Measurements from ENCODE around the gene SGCA.

Gene SGCA

GRCh38 chr17:50123649-50124349, 42.0 kb upstream of the SGCA start:
- TF ChIP-seq, protein P1, sequence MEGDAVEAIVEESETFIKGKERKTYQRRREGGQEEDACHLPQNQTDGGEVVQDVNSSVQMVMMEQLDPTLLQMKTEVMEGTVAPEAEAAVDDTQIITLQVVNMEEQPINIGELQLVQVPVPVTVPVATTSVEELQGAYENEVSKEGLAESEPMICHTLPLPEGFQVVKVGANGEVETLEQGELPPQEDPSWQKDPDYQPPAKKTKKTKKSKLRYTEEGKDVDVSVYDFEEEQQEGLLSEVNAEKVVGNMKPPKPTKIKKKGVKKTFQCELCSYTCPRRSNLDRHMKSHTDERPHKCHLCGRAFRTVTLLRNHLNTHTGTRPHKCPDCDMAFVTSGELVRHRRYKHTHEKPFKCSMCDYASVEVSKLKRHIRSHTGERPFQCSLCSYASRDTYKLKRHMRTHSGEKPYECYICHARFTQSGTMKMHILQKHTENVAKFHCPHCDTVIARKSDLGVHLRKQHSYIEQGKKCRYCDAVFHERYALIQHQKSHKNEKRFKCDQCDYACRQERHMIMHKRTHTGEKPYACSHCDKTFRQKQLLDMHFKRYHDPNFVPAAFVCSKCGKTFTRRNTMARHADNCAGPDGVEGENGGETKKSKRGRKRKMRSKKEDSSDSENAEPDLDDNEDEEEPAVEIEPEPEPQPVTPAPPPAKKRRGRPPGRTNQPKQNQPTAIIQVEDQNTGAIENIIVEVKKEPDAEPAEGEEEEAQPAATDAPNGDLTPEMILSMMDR (IDR thresholded peaks at IDR 0.05; ENCODE audit: extremely low read depth, missing control alignments), result no peak
- no peak for DNase-seq (ENCODE audit: low spot score)

DNA sequence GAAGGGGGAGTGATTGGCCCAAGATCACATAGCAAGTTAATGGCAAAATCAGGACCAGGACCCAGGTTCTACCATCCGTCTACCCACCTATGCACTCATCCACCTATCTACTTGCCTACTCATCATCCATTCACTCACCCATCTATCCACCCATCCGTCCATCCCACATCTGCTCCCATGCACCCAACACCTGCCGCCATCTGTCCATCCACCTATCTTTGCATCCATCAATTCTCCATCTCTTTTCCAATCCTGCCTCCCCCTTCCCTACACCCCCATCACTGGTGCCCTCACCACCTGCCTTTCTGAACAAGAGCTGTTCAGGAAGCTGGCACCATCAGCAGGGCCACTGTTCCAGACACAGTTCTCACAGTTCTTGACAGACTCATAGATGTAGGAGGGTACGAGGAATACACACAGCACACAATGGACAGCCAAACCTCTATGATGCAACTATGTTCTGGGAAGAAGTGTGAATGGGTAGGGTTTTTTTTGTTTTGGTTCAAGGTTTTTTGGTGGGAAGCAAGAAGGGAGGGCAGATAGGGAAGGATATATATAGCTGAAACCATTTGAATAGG, 40.3 kb upstream of the SGCA start:
- no peak for DNase-seq (ENCODE audit: low spot score)
- TF ChIP-seq, protein P1 (IDR thresholded peaks at IDR 0.05; ENCODE audit: extremely low read depth, missing control alignments), result no peak

GRCh38 chr17:50127697-50128361, 38.0 kb upstream of the SGCA start:
- no peak for DNase-seq (ENCODE audit: low spot score)

DNA sequence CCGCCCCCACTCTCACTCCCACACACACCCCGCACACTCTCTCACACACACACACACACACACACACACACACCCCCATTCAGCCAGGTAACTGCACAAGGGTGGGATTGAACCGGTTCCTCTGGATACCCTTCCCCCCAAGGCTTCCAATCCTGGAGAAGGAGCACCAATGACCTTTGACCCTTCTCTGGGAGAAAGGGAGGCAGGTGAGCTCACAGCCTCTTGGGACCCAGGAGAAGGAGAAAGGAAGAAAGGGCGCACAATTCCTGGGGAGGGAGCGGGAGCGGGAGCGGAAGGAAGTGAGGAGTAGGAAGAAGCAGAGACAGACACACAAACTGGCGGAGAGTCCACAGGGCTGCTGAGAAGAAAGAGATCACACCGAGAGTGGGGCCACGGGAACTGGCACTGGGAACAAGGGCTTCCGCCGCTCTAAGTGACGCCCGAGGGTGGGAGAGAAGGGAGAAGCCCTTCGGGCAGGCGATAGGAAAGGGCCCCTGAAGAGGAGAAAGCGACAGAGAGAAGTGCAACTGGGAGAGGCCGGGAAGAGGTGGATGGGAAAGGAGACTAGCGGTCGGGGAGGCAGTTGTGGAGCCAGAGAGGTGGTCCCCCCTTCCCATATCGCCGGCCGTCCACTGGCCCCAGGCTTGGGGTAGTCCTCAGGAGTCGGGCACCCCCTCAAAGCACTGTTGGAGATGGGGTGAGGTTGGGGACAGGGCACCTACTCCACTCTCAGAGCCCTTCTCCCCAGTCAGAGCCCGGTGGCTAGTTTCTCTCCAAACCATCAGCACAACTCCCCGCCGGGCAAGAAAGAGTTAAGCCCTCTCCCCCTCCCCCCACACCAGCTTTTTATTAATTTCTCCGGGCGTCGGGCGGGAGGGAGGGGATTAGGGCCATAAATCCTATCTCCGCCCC, 37.1 kb upstream of the SGCA start:
- TF ChIP-seq, protein P1 (IDR thresholded peaks at IDR 0.05; ENCODE audit: extremely low read depth, missing control alignments), result no peak
- no peak for DNase-seq (ENCODE audit: low spot score)

More at GRCh38 chr17:50127697-50128361, 38.0 kb upstream of the SGCA start:
- TF ChIP-seq, protein P1 (IDR thresholded peaks at IDR 0.05; ENCODE audit: extremely low read depth, missing control alignments), result no peak

- no peak for DNase-seq (ENCODE audit: low spot score)
- TF ChIP-seq, protein P1 (IDR thresholded peaks at IDR 0.05; ENCODE audit: extremely low read depth, missing control alignments), result no peak
Observed at GRCh38 chr17:50129353-50129727, 36.5 kb upstream of the SGCA start.

- DNase-seq (ENCODE audit: low spot score), result peak; percentile 89
- TF ChIP-seq, protein P1 (IDR thresholded peaks at IDR 0.05; ENCODE audit: extremely low read depth, missing control alignments), result no peak
Observed at GRCh38 chr17:50129728-50130558, 35.9 kb upstream of the SGCA start, which contains the start of gene SAMD14. TSS of gene SAMD14 (minus strand) at chr17:50130160. CDS start at chr17:50124959, 5,201 bp downstream.

All from GM20000 (cell line).